HUDEP-2 (cell line): ENCODE results near the gene MED7.

ENCODE experiments used
- DNase-seq, 76 experiments: peaks; one replicate each; lab custom pipeline; 2025; ENCODE audit not compliant: unreplicated experiment in 76 of 76; lab: John Stamatoyannopoulos, UW

MED7 gene

DNA sequence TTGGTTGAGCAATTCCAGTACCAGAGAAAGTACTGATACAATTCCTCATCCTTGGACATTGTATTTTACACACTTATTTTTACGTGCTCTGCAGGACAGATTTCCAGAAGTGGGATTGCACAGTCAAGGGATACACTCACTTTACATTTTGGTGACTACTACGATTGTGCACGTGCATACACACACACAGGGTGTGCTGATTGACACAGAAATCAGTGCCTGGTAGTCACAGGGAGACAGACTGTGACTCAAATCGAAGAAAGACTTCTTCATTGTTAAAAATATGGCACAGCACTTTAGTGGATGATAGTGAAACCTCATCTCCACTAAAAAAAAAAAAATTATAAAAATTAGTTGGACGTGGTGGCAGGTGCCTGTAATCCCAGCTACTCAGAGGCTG lies 21.9 kb upstream of the MED7 start:
- DNase-seq = no peak

DNA sequence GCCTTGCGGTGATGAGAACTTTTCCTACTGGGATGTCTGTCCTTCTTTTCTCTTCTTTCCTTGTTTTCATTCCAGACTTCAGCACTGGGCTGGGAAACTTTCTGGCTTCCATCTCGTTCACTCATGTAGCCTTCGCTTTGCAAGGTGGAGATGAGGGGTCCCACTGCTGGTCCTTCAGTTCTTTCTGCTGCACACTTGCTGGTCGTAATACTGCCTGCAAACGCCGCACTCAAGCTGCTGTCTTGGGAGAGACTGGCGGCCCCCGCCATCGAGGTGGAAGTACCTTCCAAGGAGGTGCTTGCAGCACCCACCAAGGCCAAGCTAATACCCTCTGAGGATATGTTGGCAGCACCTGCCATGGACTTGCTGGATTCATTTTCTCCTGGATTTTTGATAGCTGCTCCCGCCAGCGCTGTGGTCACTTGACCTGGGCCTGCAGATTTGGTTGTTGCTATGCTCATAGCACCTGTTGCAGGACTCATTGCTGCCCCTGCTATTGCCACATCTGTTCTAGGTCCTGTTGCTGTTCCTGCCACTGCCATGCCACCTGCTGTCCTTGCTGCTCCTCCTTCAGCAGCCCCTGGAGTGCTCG lies 20.4 kb upstream of the MED7 start:
- no peak for DNase-seq

DNA sequence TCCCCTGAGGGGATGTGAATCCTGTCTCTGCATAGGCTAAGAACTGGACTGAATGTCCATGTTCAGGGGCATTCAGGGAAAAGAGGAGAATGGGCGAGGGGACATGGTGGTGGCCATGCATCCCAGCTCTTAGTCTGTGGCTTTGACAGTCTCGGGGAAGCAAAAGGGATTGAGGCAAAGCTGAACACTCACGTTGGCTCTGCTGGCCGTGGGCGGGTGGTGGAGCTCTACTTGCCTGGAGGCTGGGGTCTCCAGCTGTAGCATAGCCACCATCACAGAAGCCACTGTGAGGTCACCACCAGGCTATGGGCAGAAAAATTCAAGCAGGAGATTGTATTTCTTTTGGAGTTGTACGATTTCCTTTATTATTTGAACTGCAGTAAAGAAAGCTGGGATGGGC lies 19.3 kb upstream of the MED7 start:
- DNase-seq = no peak

DNA sequence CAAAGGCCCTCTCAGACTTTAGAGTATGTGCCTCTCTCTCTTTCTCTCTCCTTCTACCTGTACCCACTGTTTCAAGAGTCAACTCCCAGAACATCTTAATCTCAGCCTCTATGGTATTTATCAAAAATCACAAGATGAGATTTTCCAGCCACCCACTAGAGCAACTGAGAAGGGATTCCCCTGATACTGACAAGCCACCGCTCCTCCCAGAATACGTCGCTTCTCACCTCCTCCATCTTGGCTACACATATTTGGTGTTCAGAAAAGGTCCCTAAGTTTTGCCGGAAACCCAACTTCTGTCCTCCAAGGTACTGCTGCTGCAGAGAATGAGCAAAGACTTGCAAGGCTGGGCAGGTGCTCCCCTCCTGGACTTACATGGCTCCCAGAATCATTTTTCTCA lies 17.3 kb upstream of the MED7 start:
- DNase-seq = no peak

DNA sequence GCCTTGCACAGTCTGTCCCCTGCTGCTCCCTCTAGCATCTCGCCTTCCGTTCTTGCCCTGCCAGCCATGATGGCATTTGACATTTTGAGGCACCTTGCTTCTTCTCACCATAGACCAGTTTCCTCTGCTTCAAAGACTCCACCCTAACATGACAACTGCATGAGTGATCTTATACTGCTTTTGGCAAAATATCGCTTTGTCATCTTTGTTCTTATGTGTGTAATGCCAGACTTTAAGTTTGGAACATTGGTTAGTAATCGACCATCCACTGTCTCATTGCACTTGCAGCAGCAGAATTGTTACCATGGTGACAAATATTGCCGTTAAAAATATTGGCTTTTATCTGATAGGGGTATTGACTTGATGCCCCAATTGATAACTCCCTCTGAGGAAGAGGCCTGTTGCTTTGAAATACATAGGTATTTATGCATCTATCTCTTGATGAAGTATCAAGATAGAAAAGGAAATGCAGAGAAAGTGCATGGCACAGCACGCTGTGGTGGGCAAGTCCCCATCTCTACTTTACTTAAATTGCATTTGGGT lies 16.6 kb upstream of the MED7 start:
- DNase-seq = no peak

DNA sequence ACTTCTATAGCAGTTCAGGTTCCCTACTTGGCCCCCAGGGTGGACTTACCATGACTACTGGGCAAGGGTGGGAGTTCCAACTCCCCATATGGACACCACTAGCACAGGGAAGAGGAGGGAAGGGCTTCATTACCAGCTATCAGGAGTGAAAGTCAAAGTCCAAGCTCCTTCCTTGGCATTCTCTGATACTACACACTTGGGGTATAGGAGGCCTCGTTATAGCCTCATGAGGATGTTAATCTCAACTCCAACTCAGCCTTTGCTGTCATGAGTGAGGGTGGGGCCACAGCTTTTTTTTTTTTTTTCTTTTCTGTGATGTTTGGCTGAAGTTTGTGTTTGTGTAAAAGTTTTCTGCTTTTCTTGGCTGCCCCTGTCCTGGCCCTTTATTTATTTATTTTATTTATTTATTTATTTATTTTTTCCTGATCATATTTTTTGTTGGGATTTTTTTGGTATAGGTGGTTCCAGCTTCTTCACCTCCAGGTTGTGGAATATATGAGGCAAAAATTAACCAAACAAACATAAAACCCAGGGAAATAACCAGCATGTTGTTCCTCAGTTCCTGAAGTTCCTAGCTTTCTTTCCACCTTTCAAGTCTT lies 14.7 kb upstream of the MED7 start:
- DNase-seq = no peak

DNA sequence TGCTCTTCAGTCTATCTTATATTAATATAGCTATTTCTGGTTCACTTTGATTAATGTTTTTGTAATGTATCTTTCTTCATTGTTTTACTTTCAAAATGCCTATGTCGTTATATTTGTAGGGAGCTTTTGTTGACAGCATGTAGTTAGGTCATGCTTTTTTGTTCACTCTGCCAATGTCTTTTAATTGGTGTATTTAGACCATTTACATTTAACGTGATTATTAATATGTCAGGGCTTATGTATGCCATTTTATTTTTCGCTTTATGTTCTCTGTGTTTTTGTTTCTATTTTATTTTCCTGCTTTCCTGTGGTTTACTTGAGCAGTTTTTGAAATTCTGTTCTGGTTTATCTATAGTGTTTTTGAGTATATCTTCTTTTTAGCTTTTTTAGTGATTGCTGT lies 12.6 kb upstream of the MED7 start:
- no peak for DNase-seq

DNA sequence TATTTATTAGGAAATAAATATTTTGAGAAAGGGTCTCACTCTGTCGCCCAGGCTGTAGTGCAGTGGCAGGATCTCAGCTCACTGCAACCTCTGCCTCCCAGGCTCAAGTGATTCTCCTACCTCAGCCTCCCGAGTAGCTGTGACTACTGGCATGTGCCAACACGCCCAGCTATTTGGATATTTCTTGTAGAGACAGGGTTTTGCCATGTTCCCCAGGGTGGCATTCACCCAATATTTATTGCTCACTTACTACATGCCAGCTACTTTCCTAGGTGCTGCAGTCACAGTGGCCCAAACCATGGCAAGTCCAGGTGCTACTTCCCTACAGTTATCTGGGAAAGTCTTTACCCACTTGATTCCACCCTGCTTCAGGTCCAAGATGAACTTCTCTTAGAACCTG lies 8.3 kb upstream of the MED7 start:
- DNase-seq = no peak

DNA sequence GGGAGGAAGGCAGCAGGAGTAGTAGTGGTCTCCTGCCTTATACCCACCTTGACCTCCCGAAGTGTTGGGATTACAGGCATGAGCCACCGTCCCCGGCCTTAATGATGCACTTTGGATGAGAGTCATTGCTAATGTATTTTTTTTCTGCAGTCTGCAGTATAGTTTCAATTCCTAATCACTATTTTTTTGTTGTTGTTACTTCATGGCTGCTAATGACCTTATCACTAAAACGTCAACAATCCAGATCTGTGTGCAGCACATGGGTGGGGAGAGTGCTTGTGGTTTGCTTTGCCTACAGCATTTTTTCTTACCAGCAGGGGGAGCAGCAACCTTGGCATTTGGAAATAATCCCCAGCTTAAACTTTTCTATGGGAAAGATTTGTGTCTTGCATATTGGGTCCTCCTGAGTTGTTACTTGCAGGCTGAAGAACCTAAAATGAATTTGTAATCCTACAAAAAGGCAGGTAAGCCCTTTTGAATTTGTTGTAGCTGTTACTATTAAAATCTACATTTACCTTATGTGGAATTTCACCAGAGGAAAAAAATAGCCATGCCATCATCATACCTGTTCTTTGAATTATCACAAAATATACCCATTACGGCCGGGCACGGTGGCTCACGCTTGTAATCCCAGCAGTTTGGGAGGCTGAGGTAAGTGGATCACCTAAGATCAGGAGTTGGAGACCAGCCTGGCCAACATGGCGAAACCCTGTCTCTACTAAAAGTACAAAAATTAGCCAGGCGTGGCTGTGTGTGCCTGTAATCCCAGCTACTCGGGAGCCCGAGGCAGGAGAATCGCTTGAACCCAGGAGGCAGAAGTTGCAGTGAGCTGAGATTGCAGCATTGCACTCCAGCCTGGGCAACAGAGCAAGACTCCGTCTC lies 6.3 kb upstream of the MED7 start:
- peak in 72 of 76 experiments; percentile 1 to 81 (median 48) for DNase-seq

DNA sequence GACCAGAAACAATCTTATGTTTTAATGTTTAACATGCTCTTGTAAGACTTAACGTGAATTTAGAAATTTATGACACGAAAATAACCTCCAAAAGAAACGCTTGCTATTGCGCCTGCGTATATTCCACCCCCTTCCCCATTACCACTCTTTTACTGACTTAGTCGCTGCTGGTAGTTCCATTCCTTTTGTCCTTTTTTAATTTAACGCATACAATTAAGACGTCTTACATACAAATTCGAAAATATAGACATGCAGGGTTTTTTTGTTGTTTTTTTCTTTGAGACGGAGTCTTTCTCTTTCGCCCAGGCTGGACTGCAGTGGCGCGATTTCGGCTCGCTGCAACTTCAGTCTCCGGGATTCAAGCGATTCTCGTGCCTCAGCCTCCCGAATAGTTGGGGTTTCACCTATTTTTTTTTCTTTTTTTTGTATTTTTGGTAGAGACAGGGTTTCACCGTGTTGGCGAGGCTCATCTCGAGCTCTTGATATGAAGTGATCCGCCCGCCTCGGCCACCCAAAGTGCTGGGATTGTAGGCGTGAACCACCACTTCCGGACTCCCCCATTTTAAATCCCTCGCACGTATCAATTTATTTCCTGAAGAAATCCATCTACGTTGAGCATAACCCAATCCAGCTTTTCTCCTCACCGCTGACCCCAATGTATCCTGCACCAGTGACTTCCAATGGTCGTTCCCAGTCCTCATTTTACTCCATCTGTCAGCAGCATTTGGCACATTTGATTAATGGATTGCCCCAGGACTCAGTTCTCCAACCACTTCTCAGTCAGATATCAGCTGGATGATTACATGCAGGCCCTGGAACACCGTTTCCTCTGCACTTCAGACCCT lies 684 bp upstream of the MED7 start:
- peak in 54 of 76 experiments; percentile 1 to 76 (median 26) for DNase-seq

DNA sequence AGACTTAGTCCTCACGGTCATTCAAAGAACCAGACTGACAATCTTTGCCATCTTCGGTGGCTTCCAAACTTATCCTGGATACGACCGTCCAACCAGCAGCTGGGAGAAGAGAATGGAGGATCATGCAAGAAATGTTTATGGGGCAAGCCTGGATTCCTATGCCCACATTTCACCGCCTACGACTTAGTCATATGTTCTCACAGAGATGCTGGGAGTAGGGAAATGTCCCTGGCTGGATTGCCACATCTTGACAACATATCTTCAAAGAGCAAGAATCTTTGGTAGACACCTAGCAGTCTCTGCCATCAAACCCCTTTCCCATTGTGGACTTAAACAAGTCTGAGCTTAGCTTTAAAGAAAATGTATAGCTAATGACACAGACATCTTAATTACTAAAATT lies 5.0 kb downstream of the MED7 start:
- DNase-seq = no peak

DNA sequence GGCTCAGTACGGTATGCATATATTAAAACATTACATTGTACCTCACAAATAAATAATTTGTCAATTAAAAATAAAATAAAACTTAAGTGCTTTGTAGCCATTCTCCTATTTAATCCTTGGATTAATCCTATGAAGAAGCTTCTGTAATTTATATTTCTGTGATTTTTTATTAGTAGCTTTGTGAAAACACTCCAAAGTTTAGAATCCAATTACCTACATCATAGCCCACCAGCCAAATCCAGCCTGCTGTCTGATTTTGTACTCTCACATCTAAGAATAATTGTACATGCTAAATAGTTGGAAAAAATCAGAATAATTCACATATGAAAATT lies 10.4 kb downstream of the MED7 start:
- no peak for DNase-seq

DNA sequence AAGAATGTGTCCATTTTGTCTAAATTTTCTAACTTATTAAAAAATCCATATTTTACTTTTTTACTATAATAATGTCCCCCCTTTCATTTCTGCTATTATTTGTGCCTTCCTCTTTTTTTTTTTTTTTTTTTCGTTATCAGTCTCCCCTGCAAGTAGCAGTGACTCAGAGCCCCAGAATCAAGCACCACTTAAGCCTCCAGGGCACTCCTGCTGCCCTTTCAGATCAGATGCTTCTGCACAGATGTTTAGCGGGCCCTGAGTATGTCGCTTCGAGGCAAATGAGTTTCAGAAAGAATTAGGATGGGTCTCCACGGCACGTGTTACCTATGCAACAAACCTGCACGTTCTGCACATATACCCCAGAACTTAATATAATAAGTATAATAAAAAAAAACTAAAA lies 11.7 kb downstream of the MED7 start:
- peak in 59 of 76 experiments; percentile 1 to 72 (median 26) for DNase-seq

DNA sequence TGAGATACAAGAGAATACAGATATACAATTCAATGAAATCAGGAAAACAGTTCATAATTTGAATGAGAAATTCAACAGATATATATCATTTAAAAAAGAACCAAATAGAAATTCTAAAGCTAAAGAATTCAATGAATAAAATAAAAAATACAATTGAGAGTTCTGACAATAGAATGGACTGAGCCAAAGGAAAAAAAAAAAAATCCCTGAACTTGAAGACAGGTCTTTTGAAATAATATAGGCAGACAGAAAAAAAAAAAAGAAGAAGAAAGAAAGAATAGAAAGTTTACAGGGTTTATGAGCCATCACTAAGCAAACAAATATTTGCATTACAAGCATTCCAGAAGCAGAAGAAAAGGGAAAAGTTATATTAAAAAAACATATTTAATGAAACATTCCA lies 21.0 kb downstream of the MED7 start:
- no peak for DNase-seq

DNA sequence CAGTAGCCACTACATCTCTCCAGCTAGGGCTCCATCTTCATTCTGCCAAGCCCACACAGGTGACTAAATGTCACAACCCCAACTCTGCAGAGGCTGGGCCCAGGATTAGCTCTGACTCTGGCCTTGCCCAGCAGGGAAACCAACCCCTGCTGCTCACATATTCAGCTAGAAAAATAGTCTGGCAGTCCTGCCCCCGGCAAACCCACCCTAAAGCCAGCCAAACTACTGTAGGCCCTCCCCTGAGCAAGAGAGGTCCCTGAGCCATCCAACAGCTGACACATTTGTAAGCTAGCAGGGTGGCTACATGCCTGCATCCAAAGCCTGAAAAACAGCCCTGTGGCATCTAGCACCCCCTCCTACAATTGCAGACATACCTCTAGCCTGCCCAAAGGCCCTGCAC lies 22.6 kb downstream of the MED7 start:
- no peak for DNase-seq

DNA sequence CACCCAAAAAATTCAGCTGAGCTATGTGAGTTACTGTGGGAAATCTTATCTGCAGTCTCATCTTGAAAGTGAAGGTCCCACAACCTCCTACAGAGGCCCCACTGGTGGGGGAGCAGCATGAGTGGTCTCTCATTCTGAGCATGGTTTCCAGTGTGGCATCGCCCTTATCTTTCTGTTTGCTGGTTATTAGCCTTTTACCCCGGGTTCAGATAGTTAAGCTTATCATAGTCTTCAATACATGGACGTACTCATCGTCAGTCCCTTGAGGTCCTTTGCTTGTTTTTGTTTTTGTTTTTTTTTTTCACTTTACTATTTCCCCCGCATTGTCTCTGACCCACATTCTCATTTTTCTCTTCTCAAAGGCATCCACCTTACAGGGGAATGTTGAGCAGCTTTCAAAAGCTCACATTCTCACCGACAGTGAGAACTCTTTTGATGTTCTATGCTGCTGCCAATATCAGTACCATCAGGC lies 26.1 kb downstream of the MED7 start:
- DNase-seq = peak in 5 of 76 experiments; percentile 4 to 27 (median 14)

DNA sequence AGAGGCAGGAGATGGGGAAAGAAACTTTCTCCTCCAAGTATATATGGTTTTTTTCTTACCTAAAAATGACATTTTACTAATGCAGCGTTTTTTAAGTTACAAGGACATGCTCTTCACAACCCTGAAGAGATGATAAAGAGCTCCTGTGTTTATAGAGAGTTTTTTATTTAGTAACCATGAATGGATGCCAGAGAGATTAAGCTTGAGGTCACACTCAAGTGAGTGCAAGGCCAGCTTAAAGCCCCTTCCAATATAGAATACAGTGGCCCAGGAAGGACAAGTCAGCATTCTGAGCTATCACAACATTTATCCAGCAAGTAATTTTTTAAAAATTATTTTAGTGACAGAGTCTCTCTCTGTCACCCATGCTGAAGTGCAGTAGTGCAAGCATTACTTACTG lies 27.2 kb downstream of the MED7 start:
- no peak for DNase-seq

DNA sequence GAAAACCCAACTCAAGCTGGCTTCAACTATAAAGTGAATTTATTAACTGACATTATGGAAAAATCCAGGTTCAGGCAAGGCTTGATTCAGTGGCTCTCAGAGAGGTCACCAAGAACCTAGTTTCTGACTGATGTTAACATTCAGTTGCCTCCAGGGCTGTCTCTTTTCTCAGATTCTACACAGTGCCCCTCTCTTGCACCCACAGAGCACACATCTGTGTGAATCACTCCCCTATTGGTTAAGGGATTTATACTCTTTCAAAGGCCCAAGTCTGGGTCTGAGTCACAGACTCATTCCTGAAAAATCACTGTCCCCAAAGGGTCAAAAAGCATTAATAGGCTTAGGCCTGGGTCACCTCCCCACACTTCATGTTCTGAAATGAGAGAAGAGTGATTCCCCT lies 27.7 kb downstream of the MED7 start:
- no peak for DNase-seq

DNA sequence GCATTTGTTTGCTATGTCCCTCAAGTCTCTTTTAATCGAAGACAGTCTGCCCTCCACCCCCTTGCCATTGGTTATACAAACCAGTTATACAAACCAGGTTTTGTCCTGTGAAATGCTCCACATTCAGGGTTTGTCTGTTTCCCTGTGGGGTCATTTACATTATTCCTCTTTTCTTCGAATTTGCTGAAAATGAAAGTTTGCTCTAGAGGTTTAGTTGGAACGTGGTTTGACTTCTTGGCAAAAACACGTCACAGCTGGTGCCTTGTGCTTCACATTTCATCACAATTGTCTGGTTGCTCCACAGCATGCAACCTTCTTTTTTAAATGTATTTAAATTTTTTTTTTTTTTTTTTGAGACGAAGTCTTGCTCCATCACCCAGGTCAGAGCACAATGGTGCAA lies 29.7 kb downstream of the MED7 start:
- no peak for DNase-seq

DNA sequence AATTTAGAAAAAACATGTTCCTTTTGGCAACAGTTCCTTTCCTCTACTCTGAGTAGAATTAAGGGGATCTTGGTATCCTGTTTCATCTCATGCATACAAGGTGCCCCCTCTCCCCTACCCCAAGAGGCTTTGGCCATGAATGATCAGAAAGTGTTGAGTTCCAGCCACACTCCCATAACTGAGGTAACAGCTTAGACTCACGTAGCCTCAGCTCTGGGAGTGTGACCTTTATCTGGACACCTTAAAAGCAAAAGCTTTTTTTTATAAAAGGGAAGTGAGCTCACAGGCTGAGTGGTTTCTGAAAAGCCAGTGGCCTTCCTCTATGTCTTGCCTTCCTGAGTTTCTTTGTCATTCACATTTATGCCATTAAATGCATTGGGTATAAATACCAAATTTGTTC lies 32.9 kb downstream of the MED7 start:
- no peak for DNase-seq

DNA sequence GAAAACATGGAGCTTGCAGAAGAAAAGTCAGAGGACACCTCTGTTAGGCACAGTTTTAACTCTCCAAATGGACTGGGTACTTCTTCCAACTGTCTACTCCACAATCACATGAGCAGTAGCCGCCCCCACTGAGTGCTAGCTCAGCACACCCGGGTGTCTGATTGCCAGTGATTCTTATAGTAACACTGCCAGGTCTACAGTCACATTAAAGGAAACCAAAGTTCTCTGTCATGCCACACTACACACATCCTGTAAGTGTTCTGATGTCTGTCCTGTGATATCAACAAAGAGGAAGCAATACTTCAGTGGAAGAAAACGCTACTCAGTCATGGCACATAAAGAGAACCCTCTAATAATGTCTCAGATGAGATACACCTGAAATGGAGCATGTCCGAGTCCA lies 33.7 kb downstream of the MED7 start, which contains the start of gene HAVCR2:
TSS of gene HAVCR2 (minus strand) at position 69 of the 400 bp plus-strand sequence. CDS start at position 8, 61 bp downstream.
- peak in 2 of 76 experiments; percentile 2 for DNase-seq
